Liver (tissue), 9 donors: Measurements from ENCODE around the gene NCK2. TPM values are rescaled to one million over a fixed set of nuclear protein-coding genes. Genes with fewer than 3 reads are reported as not detected.

Experiments used
- DNase-seq: peaks from one replicate; pipeline ENCODE4 v3.0.0-alpha.2; 2017; ENCODE audit warnings: low spot score
- H3K27ac ChIP-seq, 2 donors: one replicate each; pipeline ENCODE4 v1.7.0; 2013; ENCODE audit warnings: inconsistent platforms in 2 of 2, low read length in 2 of 2, control low read depth in 1 of 2, low read depth in 1 of 2, mild to moderate bottlenecking in 1 of 2
- H3K27me3 ChIP-seq, 4 donors: one replicate each; pipeline versions ENCODE4 v1.6.1 to v1.7.0; 2013; ENCODE audit warnings: low read length in 3 of 4, inconsistent platforms in 1 of 4, mild to moderate bottlenecking in 1 of 4, moderate library complexity in 1 of 4; ENCODE audit not compliant: control insufficient read depth in 4 of 4, insufficient read depth in 4 of 4
- H3K36me3 ChIP-seq, 4 donors: one replicate each; pipeline versions ENCODE4 v1.6.1 to v1.7.0; 2013; ENCODE audit warnings: low read length in 3 of 4, mild to moderate bottlenecking in 3 of 4, low read depth in 1 of 4, moderate library complexity in 1 of 4; ENCODE audit not compliant: control insufficient read depth in 4 of 4, insufficient read depth in 3 of 4
- H3K4me1 ChIP-seq, 4 donors: one replicate each; pipeline versions ENCODE4 v1.6.1 to v1.7.0; 2013; ENCODE audit warnings: low read length in 3 of 4, mild to moderate bottlenecking in 3 of 4, moderate library complexity in 1 of 4; ENCODE audit not compliant: control insufficient read depth in 4 of 4, insufficient read depth in 4 of 4
- H3K4me3 ChIP-seq, 3 donors: one replicate each; pipeline versions ENCODE4 v1.6.1 to v1.7.0; 2013; ENCODE audit warnings: low read length in 3 of 3, control low read depth in 1 of 3, low read depth in 1 of 3, mild to moderate bottlenecking in 1 of 3
- H3K9ac ChIP-seq, 2 donors: one replicate each; pipeline ENCODE4 v1.7.0; 2013; ENCODE audit warnings: low read length in 2 of 2, mild to moderate bottlenecking in 2 of 2, moderate library complexity in 2 of 2, control low read depth in 1 of 2, low read depth in 1 of 2
- H3K9me3 ChIP-seq, 4 donors: one replicate each; pipeline versions ENCODE4 v1.6.1 to v1.7.0; 2013; ENCODE audit warnings: low read length in 3 of 4; ENCODE audit not compliant: control insufficient read depth in 4 of 4
- CTCF ChIP-seq: fragments of 150-350 bp; IDR thresholded peaks from 2 replicates; pipeline ENCODE4 v1.5.1; 2017; ENCODE audit warnings: improper control_type of control experiment, low read depth, low read length; ENCODE audit not compliant: missing input control
- EGR1 ChIP-seq, 2 donors: IDR thresholded peaks; 2 replicates each; pipeline ENCODE4 v1.6.1; 2016 to 2018; ENCODE audit warnings: antibody characterized with exemption in 2 of 2, low read depth in 2 of 2
- FOXA1 ChIP-seq: IDR thresholded peaks from 2 replicates; pipeline ENCODE4 v1.6.1; 2016; ENCODE audit warnings: antibody characterized with exemption
- FOXA2 ChIP-seq: IDR thresholded peaks from 2 replicates; pipeline ENCODE4 v1.6.1; 2016; ENCODE audit warnings: antibody characterized with exemption
- GABPA ChIP-seq, 2 donors: IDR thresholded peaks in 1 of 2; conservative IDR thresholded peaks in 1 of 2; 2 replicates each; pipeline ENCODE4 v1.6.1; 2016; ENCODE audit warnings: antibody characterized with exemption in 2 of 2, mild to moderate bottlenecking in 1 of 2, moderate library complexity in 1 of 2
- HNF4A ChIP-seq, 2 donors: conservative IDR thresholded peaks; 2 replicates each; pipeline ENCODE4 v1.6.1; 2016; ENCODE audit warnings: antibody characterized with exemption in 2 of 2, mild to moderate bottlenecking in 2 of 2
- HNF4G ChIP-seq: IDR thresholded peaks from 2 replicates; pipeline ENCODE4 v1.6.1; 2016; ENCODE audit warnings: antibody characterized with exemption
- JUND ChIP-seq, 2 donors: IDR thresholded peaks; 2 replicates each; pipeline ENCODE4 v1.6.1; 2016; ENCODE audit warnings: antibody characterized with exemption in 2 of 2
- MAX ChIP-seq: IDR thresholded peaks from 2 replicates; pipeline ENCODE4 v1.6.1; 2016; ENCODE audit warnings: antibody characterized with exemption
- NR2F2 ChIP-seq: IDR thresholded peaks from 2 replicates; pipeline ENCODE4 v1.6.1; 2016; ENCODE audit warnings: antibody characterized with exemption
- RAD21 ChIP-seq, 2 donors: IDR thresholded peaks; 2 replicates each; pipeline ENCODE4 v1.6.1; 2016; ENCODE audit warnings: antibody characterized with exemption in 2 of 2, mild to moderate bottlenecking in 2 of 2
- RXRA ChIP-seq, 2 donors: IDR thresholded peaks; 2 replicates each; pipeline ENCODE4 v1.6.1; 2017 to 2018; ENCODE audit warnings: antibody characterized with exemption in 2 of 2, mild to moderate bottlenecking in 1 of 2
- SP1 ChIP-seq: IDR thresholded peaks from 2 replicates; pipeline ENCODE4 v1.6.1; 2018; ENCODE audit warnings: antibody characterized with exemption, mild to moderate bottlenecking
- TAF1 ChIP-seq: conservative IDR thresholded peaks from 2 replicates; pipeline ENCODE4 v1.6.1; 2016; ENCODE audit warnings: antibody characterized with exemption, mild to moderate bottlenecking
- YY1 ChIP-seq: IDR thresholded peaks from 2 replicates; pipeline ENCODE4 v1.6.1; 2016; ENCODE audit warnings: antibody characterized with exemption, mild to moderate bottlenecking
- WGBS: extraction: QIAGEN DNeasy Blood & Tissue Kit; methylation state at CpG from one replicate; pipeline ENCODE4 v1.1.7; 2013; 5-methylcytosine and 5-hydroxymethylcytosine counted together
- polyA plus RNA-seq, 2 donors: library from polyadenylated mRNA; stranded (reverse) in 1 of 2; unstranded in 1 of 2; fragments of 200-250 nt in 1 of 2; fragments of >200 nt in 1 of 2; fragmentation: Nextera tagmentation in 1 of 2; extraction: Ambion mirVana in 1 of 2; gene quantifications; one replicate each; pipeline versions ENCODE4 v1.2.1 to v1.2.3, GENCODE V29; 2013 to 2015
- total RNA-seq, 2 donors: library from RNA; depleted of rRNA; stranded (reverse); fragments of >200 nt; gene quantifications; one replicate each; pipeline ENCODE4 v1.2.3, GENCODE V29; 2014
- TF ChIP-seq, protein P1 (sequence below): IDR thresholded peaks from 2 replicates; pipeline ENCODE4 v1.6.1; 2016; ENCODE audit warnings: antibody characterized with exemption, mild to moderate bottlenecking
- TF ChIP-seq, protein P2 (sequence below): IDR thresholded peaks from 2 replicates; pipeline ENCODE4 v1.6.1; 2016; ENCODE audit warnings: antibody characterized with exemption
- TF ChIP-seq, protein P3 (sequence below): IDR thresholded peaks from 2 replicates; pipeline ENCODE4 v1.6.1; 2016; ENCODE audit warnings: antibody characterized with exemption
- donor health status: healthy.
- donor health status: healthy.
- donor health status: healthy.
- donor health status: healthy.
- donor health status: healthy.

Gene NCK2
- total and polyA plus RNA-seq, 4 donors, result 3.4 to 15.0 (median 10.7) TPM

GRCh38 chr2:105828558-105828957, 83.8 kb downstream of the NCK2 start:
- Histone ChIP-seq H3K9ac (no peak overlapping the region), H3K9me3 (peaks cover 0 to 9% (median 1%) of the 10 kb centered on the region in 4 donors), H3K4me1 (no peaks in the 10 kb centered on the region), H3K27me3 (no peaks in the 10 kb centered on the region), H3K36me3 (no peaks in the 10 kb centered on the region), H3K4me3 (no peak overlapping the region), H3K27ac (no peak overlapping the region)
- DNase-seq, result no peak
- TF ChIP-seq YY1 (no peak), RXRA (IDR thresholded peaks at IDR 0.05) (no peak), FOXA1 (no peak), SP1 (no peak), CTCF (no peak), EGR1 (IDR thresholded peaks at IDR 0.05; ENCODE audit: low read depth in 2 of 2) (no peak), RAD21 (IDR thresholded peaks at IDR 0.05) (no peak), FOXA2 (no peak), NR2F2 (no peak), JUND (IDR thresholded peaks at IDR 0.05) (no peak)
- TF ChIP-seq, protein P1, sequence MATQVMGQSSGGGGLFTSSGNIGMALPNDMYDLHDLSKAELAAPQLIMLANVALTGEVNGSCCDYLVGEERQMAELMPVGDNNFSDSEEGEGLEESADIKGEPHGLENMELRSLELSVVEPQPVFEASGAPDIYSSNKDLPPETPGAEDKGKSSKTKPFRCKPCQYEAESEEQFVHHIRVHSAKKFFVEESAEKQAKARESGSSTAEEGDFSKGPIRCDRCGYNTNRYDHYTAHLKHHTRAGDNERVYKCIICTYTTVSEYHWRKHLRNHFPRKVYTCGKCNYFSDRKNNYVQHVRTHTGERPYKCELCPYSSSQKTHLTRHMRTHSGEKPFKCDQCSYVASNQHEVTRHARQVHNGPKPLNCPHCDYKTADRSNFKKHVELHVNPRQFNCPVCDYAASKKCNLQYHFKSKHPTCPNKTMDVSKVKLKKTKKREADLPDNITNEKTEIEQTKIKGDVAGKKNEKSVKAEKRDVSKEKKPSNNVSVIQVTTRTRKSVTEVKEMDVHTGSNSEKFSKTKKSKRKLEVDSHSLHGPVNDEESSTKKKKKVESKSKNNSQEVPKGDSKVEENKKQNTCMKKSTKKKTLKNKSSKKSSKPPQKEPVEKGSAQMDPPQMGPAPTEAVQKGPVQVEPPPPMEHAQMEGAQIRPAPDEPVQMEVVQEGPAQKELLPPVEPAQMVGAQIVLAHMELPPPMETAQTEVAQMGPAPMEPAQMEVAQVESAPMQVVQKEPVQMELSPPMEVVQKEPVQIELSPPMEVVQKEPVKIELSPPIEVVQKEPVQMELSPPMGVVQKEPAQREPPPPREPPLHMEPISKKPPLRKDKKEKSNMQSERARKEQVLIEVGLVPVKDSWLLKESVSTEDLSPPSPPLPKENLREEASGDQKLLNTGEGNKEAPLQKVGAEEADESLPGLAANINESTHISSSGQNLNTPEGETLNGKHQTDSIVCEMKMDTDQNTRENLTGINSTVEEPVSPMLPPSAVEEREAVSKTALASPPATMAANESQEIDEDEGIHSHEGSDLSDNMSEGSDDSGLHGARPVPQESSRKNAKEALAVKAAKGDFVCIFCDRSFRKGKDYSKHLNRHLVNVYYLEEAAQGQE, result no peak
- TF ChIP-seq, protein P2, sequence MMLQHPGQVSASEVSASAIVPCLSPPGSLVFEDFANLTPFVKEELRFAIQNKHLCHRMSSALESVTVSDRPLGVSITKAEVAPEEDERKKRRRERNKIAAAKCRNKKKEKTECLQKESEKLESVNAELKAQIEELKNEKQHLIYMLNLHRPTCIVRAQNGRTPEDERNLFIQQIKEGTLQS, result no peak
- TF ChIP-seq, protein P3, sequence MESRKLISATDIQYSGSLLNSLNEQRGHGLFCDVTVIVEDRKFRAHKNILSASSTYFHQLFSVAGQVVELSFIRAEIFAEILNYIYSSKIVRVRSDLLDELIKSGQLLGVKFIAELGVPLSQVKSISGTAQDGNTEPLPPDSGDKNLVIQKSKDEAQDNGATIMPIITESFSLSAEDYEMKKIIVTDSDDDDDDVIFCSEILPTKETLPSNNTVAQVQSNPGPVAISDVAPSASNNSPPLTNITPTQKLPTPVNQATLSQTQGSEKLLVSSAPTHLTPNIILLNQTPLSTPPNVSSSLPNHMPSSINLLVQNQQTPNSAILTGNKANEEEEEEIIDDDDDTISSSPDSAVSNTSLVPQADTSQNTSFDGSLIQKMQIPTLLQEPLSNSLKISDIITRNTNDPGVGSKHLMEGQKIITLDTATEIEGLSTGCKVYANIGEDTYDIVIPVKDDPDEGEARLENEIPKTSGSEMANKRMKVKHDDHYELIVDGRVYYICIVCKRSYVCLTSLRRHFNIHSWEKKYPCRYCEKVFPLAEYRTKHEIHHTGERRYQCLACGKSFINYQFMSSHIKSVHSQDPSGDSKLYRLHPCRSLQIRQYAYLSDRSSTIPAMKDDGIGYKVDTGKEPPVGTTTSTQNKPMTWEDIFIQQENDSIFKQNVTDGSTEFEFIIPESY, result no peak

DNA sequence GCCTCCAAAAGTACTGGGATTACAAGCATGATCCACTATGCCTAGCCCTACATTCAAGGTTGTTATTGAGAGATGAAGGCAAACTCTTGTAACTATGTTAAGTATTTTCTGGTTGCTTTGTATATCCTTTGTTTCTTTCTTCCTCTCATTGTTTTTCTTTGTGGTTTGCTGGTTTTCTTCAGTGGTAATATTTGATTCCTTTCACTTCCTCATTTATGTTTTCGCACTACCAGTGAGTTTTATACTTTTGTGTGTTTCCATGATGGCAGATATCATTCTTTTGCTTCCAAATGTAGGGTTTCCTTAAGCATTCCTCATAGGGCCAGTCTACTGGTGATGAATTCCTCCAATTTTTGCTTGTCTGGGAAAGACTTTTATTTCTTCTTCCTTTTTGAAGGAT, 90.2 kb downstream of the NCK2 start:
- no peaks in the 10 kb centered on the region for H3K27me3 ChIP-seq
- H3K9me3 ChIP-seq, result peaks cover 3 to 9% (median 4%) of the 10 kb centered on the region in 4 donors
- no peak for TF ChIP-seq SP1
- TF ChIP-seq TAF1, result no peak
- TF ChIP-seq, protein P3, result no peak
- TF ChIP-seq RXRA (IDR thresholded peaks at IDR 0.05), result no peak
- no peak for TF ChIP-seq EGR1 (IDR thresholded peaks at IDR 0.05; ENCODE audit: low read depth in 2 of 2)
- TF ChIP-seq, protein P2, result no peak
- TF ChIP-seq FOXA2, result no peak
- no peak for TF ChIP-seq JUND (IDR thresholded peaks at IDR 0.05)
- no peak for TF ChIP-seq YY1
- TF ChIP-seq GABPA (IDR thresholded peaks at IDR 0.05 in 1 of 2, conservative IDR thresholded peaks at IDR 0.05 in 1 of 2), result no peak
- no peak for TF ChIP-seq MAX
- TF ChIP-seq HNF4G, result no peak
- no peak for TF ChIP-seq HNF4A (conservative IDR thresholded peaks at IDR 0.05)
- 92% methylated on average over 1 of the region's 1 CpG for WGBS
- H3K4me3 ChIP-seq, result no peak overlapping the region
- H3K9ac ChIP-seq, result no peak overlapping the region
- no peak for DNase-seq
- peaks cover 0 to 5% (median 0%) of the 10 kb centered on the region in 4 donors for H3K4me1 ChIP-seq
- no peak overlapping the region for H3K27ac ChIP-seq
- no peaks in the 10 kb centered on the region for H3K36me3 ChIP-seq
